ENCODE measurements around the gene B3GALT5. TPM values are rescaled to one million over a fixed set of nuclear protein-coding genes. Genes with fewer than 3 reads are reported as not detected.
A peak's percentile ranks its signal among the peaks of the same experiment; 100 is the strongest.

The B3GALT5 gene
- total RNA-seq, 1 donor = 0.18 TPM

DNA sequence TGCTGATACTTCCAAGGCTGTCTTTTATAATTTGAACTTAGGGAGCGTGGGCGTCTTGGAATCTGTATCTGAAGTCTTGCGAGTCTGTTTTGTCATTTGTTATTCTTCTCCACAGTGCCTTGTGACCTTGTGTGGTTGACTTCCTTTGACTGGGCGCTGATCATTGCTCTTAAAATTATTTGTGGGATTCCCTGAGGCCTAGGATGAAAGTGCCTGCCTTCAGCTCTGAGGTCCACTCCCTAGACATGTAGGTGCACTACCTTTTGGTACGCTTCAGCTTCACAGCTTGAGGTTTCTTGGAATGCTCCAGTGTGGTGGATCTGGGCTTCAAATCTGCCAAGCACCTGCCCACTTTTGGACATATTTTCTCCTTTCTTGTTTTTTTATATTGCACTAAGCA is 82.0 kb downstream of the B3GALT5 start:
- H3K4me3 ChIP-seq (ENCODE audit: low read depth, low read length) = no peak overlapping the region
- TF ChIP-seq, protein P1, sequence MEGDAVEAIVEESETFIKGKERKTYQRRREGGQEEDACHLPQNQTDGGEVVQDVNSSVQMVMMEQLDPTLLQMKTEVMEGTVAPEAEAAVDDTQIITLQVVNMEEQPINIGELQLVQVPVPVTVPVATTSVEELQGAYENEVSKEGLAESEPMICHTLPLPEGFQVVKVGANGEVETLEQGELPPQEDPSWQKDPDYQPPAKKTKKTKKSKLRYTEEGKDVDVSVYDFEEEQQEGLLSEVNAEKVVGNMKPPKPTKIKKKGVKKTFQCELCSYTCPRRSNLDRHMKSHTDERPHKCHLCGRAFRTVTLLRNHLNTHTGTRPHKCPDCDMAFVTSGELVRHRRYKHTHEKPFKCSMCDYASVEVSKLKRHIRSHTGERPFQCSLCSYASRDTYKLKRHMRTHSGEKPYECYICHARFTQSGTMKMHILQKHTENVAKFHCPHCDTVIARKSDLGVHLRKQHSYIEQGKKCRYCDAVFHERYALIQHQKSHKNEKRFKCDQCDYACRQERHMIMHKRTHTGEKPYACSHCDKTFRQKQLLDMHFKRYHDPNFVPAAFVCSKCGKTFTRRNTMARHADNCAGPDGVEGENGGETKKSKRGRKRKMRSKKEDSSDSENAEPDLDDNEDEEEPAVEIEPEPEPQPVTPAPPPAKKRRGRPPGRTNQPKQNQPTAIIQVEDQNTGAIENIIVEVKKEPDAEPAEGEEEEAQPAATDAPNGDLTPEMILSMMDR (IDR thresholded peaks at IDR 0.05; ENCODE audit: insufficient read depth, low read length) = no peak
- DNase-seq (ENCODE audit: low read depth) = no peak

DNA sequence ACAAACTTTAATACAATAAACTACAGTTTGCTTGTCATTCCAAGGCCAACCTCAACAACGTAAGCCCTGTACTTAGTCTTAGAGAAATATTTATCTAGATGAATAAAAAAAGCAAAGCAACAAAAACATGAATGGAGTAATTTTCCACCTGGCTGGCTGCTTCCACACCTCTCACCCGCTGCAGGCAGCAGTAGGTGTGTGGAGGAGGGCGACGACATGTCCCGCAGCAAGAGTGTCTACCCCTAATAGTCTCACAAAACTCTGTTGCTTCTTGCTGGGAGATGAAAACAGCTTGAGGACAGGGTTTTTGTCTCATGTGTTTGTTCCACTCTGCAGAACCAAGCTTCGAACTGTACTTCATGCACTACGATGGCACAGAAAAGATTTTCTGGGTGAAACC is 83.5 kb downstream of the B3GALT5 start:
- DNase-seq (ENCODE audit: low read depth) = no peak
- no peak overlapping the region for H3K4me3 ChIP-seq (ENCODE audit: low read depth, low read length)
- TF ChIP-seq, protein P1 (IDR thresholded peaks at IDR 0.05; ENCODE audit: insufficient read depth, low read length) = no peak

DNA sequence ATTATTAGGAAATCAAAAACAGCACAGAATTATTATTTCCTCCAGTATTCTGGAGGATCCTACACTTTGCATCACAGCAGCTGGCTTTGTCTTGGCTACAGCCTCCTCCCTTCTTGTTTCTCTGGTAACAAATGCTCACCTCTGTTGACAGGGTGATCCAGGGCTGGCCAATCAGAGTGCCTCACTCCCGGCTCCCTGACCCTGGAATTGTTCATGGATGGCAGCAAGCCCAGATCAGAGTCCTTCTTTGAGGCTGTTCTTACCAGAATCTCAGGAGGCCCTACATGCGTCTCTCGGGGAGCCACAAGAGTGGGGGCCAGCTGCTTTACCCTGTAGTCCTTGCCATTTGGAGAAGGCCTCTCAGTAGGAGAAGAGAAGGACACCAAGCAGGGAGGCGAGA is 83.9 kb downstream of the B3GALT5 start:
- TF ChIP-seq, protein P1 (IDR thresholded peaks at IDR 0.05; ENCODE audit: insufficient read depth, low read length) = no peak
- no peak for DNase-seq (ENCODE audit: low read depth)
- H3K4me3 ChIP-seq (ENCODE audit: low read depth, low read length) = no peak overlapping the region

DNA sequence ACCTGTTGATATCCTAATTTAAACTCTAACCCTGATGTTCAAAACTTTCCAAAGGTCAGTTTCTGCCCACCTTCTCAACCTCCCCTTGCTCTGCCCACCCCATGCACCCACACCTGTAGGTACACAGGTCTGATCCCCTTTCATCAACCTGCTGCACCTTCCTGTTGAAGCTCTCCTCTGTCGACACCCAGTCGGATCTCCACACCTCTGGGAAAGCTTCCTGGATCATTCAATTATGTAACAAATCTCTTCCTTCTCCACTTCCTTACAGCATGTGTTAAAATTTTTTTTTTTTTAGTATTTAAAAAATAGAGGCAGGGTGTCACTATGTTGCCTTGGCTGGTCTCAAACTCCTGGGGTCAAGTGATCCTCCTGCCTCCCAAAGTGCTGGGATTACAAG is 87.6 kb downstream of the B3GALT5 start:
- DNase-seq (ENCODE audit: low read depth) = no peak
- TF ChIP-seq, protein P1 (IDR thresholded peaks at IDR 0.05; ENCODE audit: insufficient read depth, low read length) = no peak
- H3K4me3 ChIP-seq (ENCODE audit: low read depth, low read length) = no peak overlapping the region

DNA sequence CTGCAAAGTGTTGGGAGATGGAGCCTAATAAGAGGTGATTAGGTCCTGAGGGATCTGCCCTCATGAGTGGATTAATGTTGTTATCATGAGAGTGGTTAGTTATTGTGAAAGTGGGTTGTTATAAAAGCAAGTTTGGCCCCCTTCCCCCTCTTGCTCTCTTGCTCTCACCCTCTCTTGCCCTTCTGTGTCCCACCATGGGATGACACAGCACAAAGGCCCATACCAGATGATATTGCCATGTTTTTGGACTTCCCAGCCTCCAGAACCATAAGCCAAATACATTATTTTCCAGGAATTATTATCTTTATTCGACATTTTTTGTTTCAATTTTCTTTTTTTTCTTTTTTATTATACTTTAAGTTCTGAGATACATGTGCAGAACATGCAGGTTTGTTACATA is 90.8 kb downstream of the B3GALT5 start:
- no peak for DNase-seq (ENCODE audit: low read depth)
- H3K4me3 ChIP-seq (ENCODE audit: low read depth, low read length) = no peak overlapping the region
- TF ChIP-seq, protein P1 (IDR thresholded peaks at IDR 0.05; ENCODE audit: insufficient read depth, low read length) = no peak

DNA sequence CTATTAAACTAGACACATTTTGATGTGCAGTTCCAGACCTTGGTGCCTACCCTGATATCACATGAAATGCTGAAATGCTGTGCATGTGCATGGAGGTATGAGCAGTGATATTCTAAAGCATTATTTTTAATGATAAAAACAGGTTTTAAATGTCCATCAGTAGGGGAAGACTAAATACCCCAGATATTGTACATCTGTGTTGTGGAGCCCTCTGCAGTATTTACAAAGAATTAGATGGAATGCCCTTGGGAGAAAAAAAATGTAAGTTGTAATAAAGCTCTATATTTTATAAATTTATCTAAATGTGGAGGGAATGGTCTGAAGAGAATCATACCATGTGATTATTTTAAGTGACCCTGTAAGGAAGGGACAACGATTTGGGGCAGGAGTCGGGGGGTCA is 93.1 kb downstream of the B3GALT5 start:
- H3K4me3 ChIP-seq (ENCODE audit: low read depth, low read length) = no peak overlapping the region
- TF ChIP-seq, protein P1 (IDR thresholded peaks at IDR 0.05; ENCODE audit: insufficient read depth, low read length) = no peak
- DNase-seq (ENCODE audit: low read depth) = peak; percentile 19

DNA sequence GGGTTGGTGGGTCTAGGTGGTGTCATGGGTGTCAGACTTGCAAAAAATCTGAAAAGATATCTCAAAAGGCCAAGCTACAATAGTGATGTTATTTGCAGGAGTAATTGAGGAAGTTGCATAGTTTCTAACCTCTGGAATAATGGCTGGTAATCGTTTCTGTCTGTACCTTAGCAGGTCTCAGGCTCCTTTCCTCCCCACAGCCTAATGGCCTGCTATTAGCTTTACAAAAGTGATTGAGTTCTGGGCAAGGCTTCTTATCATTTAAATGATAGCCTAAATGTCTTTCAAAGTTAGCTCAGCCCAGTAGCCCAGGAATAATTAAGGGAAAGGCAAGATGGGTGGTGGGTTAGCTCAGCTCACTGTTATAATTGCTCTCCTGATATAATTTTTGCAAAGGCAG is 94.6 kb downstream of the B3GALT5 start:
- DNase-seq (ENCODE audit: low read depth) = no peak
- TF ChIP-seq, protein P1 (IDR thresholded peaks at IDR 0.05; ENCODE audit: insufficient read depth, low read length) = no peak
- H3K4me3 ChIP-seq (ENCODE audit: low read depth, low read length) = no peak overlapping the region

Measured in fibroblast of the aortic adventitia (primary cell).